HEK293 (cell line): ENCODE results near the gene ATP7A.
"Not testable (repeated sequence)": the region's sequence is repeated elsewhere in the genome, so short reads cannot be mapped to it uniquely, and the experiment has no call there.

Experiments used
- CTCF ChIA-PET: fragments of 350-600 bp; formaldehyde crosslinking; extraction: SDS; loops from one replicate; lab custom pipeline; 2021; ENCODE audit warnings: antibody characterized with exemption; lab: Yijun Ruan, JAX
- POLR2A ChIA-PET: fragments of 300-600 bp; formaldehyde crosslinking; extraction: SDS; loops from one replicate; lab custom pipeline; 2020; ENCODE audit warnings: antibody characterized with exemption, inconsistent platforms; lab: Yijun Ruan, JAX
- H3K27ac ChIP-seq: fragments of 200-500 bp; sonication (Bioruptor generic); 2 replicates; pipeline ENCODE4 v1.5.1; 2014; ENCODE audit warnings: low read depth, low read length, control low read depth, inconsistent platforms; ENCODE audit errors: extremely low read depth
- H3K36me3 ChIP-seq, 2 experiments: fragments of 200-500 bp in 1 of 2; sonication (Bioruptor generic) in 1 of 2; 1 replicate in 1 of 2; 2 replicates in 1 of 2; pipeline ENCODE4 v1.5.1; 2014 to 2017; ENCODE audit warnings: inconsistent platforms in 2 of 2, low read length in 2 of 2; ENCODE audit not compliant: control insufficient read depth in 2 of 2, insufficient read depth in 1 of 2
- H3K4me1 ChIP-seq: fragments of 200-500 bp; sonication (Bioruptor generic); 2 replicates; pipeline ENCODE4 v1.5.1; 2014; ENCODE audit warnings: mild to moderate bottlenecking, low read length, inconsistent platforms; ENCODE audit not compliant: control insufficient read depth, insufficient read depth
- H3K4me3 ChIP-seq: 2 replicates; pipeline ENCODE4 v1.5.1; 2011; ENCODE audit warnings: low read depth, mild to moderate bottlenecking, control low read depth, low read length, moderate library complexity
- H3K9me3 ChIP-seq: fragments of 200-500 bp; sonication (Bioruptor generic); 2 replicates; pipeline ENCODE4 v1.5.1; 2014; ENCODE audit warnings: low read depth, low read length, inconsistent platforms; ENCODE audit not compliant: control insufficient read depth, insufficient read depth
- AEBP2 ChIP-seq: fragments of 450-650 bp; formaldehyde crosslinking; IDR thresholded peaks from 2 replicates; pipeline ENCODE4 v1.5.1; 2016; ENCODE audit warnings: missing biosample characterization, missing genetic modification characterization, borderline replicate concordance
- FEZF1 ChIP-seq: fragments of 450-650 bp; formaldehyde crosslinking; IDR thresholded peaks from 2 replicates; pipeline ENCODE4 v1.5.1; 2016; ENCODE audit warnings: missing biosample characterization, missing genetic modification characterization
- GLI4 ChIP-seq: fragments of 450-650 bp; formaldehyde crosslinking; IDR thresholded peaks from 2 replicates; pipeline ENCODE4 v1.5.1; 2016; ENCODE audit warnings: missing biosample characterization, missing genetic modification characterization
- PRDM1 ChIP-seq: fragments of 450-650 bp; formaldehyde crosslinking; IDR thresholded peaks from 2 replicates; pipeline ENCODE4; 2016; ENCODE audit warnings: missing biosample characterization, missing genetic modification characterization
- SCRT2 ChIP-seq: fragments of 450-650 bp; formaldehyde crosslinking; IDR thresholded peaks from 2 replicates; pipeline ENCODE4 v1.5.1; 2016; ENCODE audit warnings: missing biosample characterization, missing genetic modification characterization
- YY2 ChIP-seq: fragments of 450-650 bp; formaldehyde crosslinking; IDR thresholded peaks from 2 replicates; pipeline ENCODE4 v1.5.1; 2016; ENCODE audit warnings: missing biosample characterization, missing genetic modification characterization
- ZBTB20 ChIP-seq: fragments of 450-650 bp; formaldehyde crosslinking; IDR thresholded peaks from 2 replicates; pipeline ENCODE4 v1.5.1; 2016; ENCODE audit warnings: missing biosample characterization, missing genetic modification characterization
- ZNF114 ChIP-seq: fragments of 450-650 bp; formaldehyde crosslinking; IDR thresholded peaks from 2 replicates; pipeline ENCODE4 v1.5.0; 2017; ENCODE audit warnings: missing biosample characterization, missing genetic modification characterization
- ZNF146 ChIP-seq: fragments of 450-650 bp; formaldehyde crosslinking; IDR thresholded peaks from 2 replicates; pipeline ENCODE4 v1.5.1; 2016; ENCODE audit warnings: missing biosample characterization, missing genetic modification characterization
- ZNF280D ChIP-seq: fragments of 450-650 bp; formaldehyde crosslinking; IDR thresholded peaks from 2 replicates; pipeline ENCODE4 v1.5.1; 2016; ENCODE audit warnings: missing biosample characterization, missing genetic modification characterization
- ZNF391 ChIP-seq: fragments of 450-650 bp; formaldehyde crosslinking; IDR thresholded peaks from 2 replicates; pipeline ENCODE4 v1.5.1; 2016; ENCODE audit warnings: low read depth, missing biosample characterization, missing genetic modification characterization, borderline replicate concordance
- ZNF549 ChIP-seq: fragments of 450-650 bp; IDR thresholded peaks from 2 replicates; pipeline ENCODE4 v1.5.1; 2018; ENCODE audit warnings: missing biosample characterization, missing genetic modification characterization, mild to moderate bottlenecking, inconsistent platforms, moderate library complexity
- ZNF580 ChIP-seq: fragments of 450-650 bp; formaldehyde crosslinking; IDR thresholded peaks from 2 replicates; pipeline ENCODE4 v1.5.1; 2016; ENCODE audit warnings: missing biosample characterization, missing genetic modification characterization
- ZNF624 ChIP-seq: fragments of 450-650 bp; formaldehyde crosslinking; IDR thresholded peaks from 2 replicates; pipeline ENCODE4 v1.5.1; 2017; ENCODE audit warnings: missing biosample characterization, missing genetic modification characterization
- ZNF654 ChIP-seq: fragments of 450-650 bp; formaldehyde crosslinking; IDR thresholded peaks from 2 replicates; pipeline ENCODE4 v1.5.1; 2016; ENCODE audit warnings: low read depth, missing biosample characterization, missing genetic modification characterization
- ZNF785 ChIP-seq: fragments of 450-650 bp; formaldehyde crosslinking; IDR thresholded peaks from 2 replicates; pipeline ENCODE4 v1.5.1; 2016; ENCODE audit warnings: missing biosample characterization, missing genetic modification characterization
- ZNF837 ChIP-seq: fragments of 450-650 bp; formaldehyde crosslinking; IDR thresholded peaks from 2 replicates; pipeline ENCODE4 v1.5.1; 2016; ENCODE audit warnings: missing biosample characterization, missing genetic modification characterization
- ZSCAN23 ChIP-seq: fragments of 450-650 bp; formaldehyde crosslinking; IDR thresholded peaks from 2 replicates; pipeline ENCODE4 v1.5.1; 2016; ENCODE audit warnings: missing biosample characterization, missing genetic modification characterization

ATP7A gene

GRCh38 chrX:77910108-77910840, at the start of gene ATP7A (continued):
- TF ChIP-seq ZSCAN23 (no peak), ZNF391 (no peak), ZNF549 (tag by site-specific recombination) (no peak), ZBTB20 (no peak; the same call in 1 of the 2 replicates), FEZF1 (no peak)

- Histone ChIP-seq H3K36me3 (peaks cover 29 to 40% of the 10 kb centered on the region in 2 experiments), H3K27ac (no peak overlapping the region), H3K4me1 (no peaks in the 10 kb centered on the region), H3K4me3 (no peak overlapping the region), H3K9me3 (no peaks in the 10 kb centered on the region)
- CTCF ChIA-PET = no interaction called here
- POLR2A ChIA-PET = no interaction called here
- TF ChIP-seq ZNF785 (tag by site-specific recombination) = no peak
- TF ChIP-seq ZNF654 (tag by site-specific recombination) = no peak
- TF ChIP-seq ZSCAN23 = no peak
- TF ChIP-seq ZNF549 (tag by site-specific recombination) = no peak
- TF ChIP-seq ZNF624 (tag by site-specific recombination) = no peak
- no peak for TF ChIP-seq ZNF837 (tag by site-specific recombination)
- no peak for TF ChIP-seq PRDM1 (tag by site-specific recombination)
- no peak for TF ChIP-seq YY2 (tag by site-specific recombination)
- TF ChIP-seq SCRT2 (tag by site-specific recombination) = no peak
- no peak for TF ChIP-seq ZNF114
- TF ChIP-seq AEBP2 (tag by site-specific recombination) = no peak
- no peak for TF ChIP-seq GLI4 (tag by site-specific recombination)
These were observed 35.1 kb upstream of the ATP7A start for GRCh38 chrX:77875372-77875771.

- CTCF ChIA-PET, H3K9me3 ChIP-seq: not testable (repeated sequence)
- TF ChIP-seq ZNF146 (tag by site-specific recombination) = peak; percentile 97
- TF ChIP-seq ZNF580 = 0 out of 2 replicates have a peak, but pooled peaks have one; percentile 62
- 0 out of 2 replicates have a peak, but pooled peaks have one; percentile 42 for TF ChIP-seq ZNF280D (tag by site-specific recombination)
- TF ChIP-seq, all 188 proteins: peak for 3; not testable (repeated sequence) for 185
- H3K4me3 ChIP-seq, POLR2A ChIA-PET, H3K27ac ChIP-seq, H3K4me1 ChIP-seq, H3K36me3 ChIP-seq: not testable (repeated sequence)
These were observed 29.1 kb upstream of the ATP7A start for GRCh38 chrX:77881418-77881817.
